ENCODE data around the gene SLC25A29.
"Not testable (repeated sequence)": the region's sequence is repeated elsewhere in the genome, so short reads cannot be mapped to it uniquely, and the experiment has no call there.

Gene SLC25A29

DNA sequence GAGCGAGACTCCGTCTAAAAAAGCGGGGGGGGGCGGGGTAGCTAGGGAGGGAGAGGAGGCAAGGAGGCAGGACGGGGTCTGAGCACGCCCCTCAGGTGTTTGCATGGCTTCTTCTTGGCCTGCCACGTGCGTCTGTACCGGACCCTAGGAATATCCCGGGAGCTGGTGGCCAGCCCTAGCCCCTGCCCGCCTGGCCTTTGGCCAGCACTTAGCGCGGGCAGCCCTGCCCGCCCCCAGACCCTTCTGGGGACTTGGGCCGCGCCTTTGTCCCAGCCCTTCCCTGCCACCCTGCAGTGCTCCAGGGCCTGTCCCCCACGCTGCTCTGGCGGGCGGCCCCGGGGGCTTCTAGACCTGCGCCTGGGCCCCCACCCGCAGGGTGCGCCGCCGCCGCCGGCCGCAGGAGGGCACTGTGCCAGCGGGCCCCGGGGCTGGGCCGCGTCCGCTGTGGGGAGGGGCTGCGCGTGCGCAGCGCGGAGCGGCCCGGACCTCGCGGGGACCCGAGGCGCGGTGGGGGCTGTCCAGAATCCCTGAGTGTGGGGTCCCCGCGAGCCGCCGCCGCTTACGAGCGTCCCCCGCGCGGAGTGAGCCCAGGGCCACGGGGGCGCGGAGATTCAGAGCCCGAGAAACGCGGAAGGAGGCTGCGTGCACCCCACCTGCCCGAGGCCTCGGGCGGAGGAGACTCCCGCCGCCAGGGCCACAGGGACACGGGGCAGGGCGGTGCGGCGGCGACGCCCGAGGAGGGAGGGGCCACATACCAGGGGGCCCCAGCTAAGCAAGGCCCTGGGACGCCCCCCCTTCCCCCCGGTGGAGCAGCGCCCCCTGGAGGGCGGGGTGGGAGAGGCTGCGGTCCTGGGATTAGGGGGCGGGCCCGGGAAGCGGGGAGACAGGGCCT, 21.0 kb downstream of the SLC25A29 start:
- under 1% methylated on average over 65 of the region's 82 CpGs for WGBS (ENCODE audit: insufficient coverage)
- Histone ChIP-seq H3K27ac (ENCODE audit: insufficient read depth in 1 of 2, low read depth in 1 of 2, low read length in 2 of 2, poor library complexity in 1 of 2, severe bottlenecking in 2 of 2) (peak overlapping the region; percentile 50 to 82), H3K36me3 (ENCODE audit: control insufficient read depth in 4 of 4, insufficient read depth in 4 of 4, low read length in 3 of 4) (peaks cover 5 to 42% (median 20%) of the 10 kb centered on the region in 4 experiments), H3K27me3 (replicated peaks in 2 of 5; ENCODE audit: control insufficient read depth in 4 of 5, insufficient read depth in 5 of 5, low read length in 4 of 5) (no peaks in the 10 kb centered on the region), H3K9me3 (ENCODE audit: control extremely low read depth in 1 of 5, control insufficient read depth in 4 of 5, insufficient read depth in 2 of 5, low read depth in 1 of 5, low read length in 4 of 5) (no peaks in the 10 kb centered on the region), H3K4me1 (ENCODE audit: control extremely low read depth in 1 of 4, control insufficient read depth in 4 of 4, insufficient read depth in 4 of 4, low read length in 3 of 4) (peaks cover 0 to 13% (median 11%) of the 10 kb centered on the region in 4 experiments), H3K4me3 (ENCODE audit: control insufficient read depth in 1 of 7, extremely low read depth in 1 of 7, insufficient read depth in 4 of 7, low read depth in 2 of 7, low read length in 6 of 7) (peak overlapping the region; percentile 56 to 84 (median 71))
- POLR2A ChIA-PET: interaction anchor here (0.6 to 1.5 kb wide), 3 partner anchors 11 to 20 kb away, joined by 3 to 5 read pairs (median 3); no protein-coding TSS in a partner anchor
- DNase-seq: peak; percentile 74 to 87 (median 85)
- CTCF ChIA-PET: interaction anchor here (0.7 to 6.6 kb wide), 22 partner anchors 9 to 304 kb away, joined by 3 to 59 read pairs (median 4); partner anchors contain the start of gene WDR25

DNA sequence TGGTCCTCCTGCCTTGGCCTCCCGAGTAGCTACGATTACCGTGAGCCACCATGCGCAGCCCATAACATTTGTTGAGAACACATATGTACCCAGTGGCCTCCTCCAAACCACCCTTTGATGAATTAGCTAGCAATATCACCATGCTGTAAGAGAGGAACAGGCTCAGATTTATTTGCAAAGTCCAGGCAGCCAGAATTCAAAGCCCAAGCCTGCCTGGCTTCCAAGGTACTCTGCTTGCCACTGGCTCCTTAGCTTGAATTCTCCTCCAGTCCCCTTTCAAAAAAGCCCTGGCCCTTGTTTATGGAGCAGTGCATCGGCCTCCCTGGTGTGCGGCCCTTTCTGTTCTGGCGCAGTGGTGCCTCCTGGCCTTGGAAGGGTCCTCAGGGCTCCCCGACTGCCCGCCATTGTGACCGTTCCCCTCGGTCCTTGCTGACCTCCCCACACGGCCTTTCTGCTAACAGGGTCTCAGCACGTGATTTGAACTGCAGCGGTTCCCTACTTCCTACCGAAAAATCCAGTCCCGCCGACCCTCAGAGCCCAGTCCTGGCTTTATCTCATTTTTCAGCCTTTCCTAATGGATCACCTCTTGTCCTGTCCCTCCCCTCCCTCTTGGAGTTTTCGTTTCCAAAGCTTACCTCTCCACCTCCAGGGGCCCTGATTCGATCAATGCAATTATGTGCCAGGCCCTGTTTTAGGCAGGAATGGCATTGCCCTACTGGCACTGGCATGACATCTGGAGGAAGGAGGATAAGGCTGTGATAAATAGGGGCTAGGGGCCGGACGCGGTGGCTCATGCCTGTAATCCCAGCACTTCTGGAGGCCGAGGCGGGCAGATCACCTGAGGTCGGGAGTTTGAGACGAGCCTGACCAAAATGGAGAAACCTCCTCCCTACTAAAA, 22.0 kb downstream of the SLC25A29 start:
- WGBS (ENCODE audit: insufficient coverage): 92% methylated on average over 20 of the region's 26 CpGs
- peak overlapping the region in 4 of 7 experiments; percentile 56 to 84 (median 78) for H3K4me3 ChIP-seq (ENCODE audit: control insufficient read depth in 1 of 7, extremely low read depth in 1 of 7, insufficient read depth in 4 of 7, low read depth in 2 of 7, low read length in 6 of 7)
- no peak overlapping the region for H3K27ac ChIP-seq (ENCODE audit: insufficient read depth in 1 of 2, low read depth in 1 of 2, low read length in 2 of 2, poor library complexity in 1 of 2, severe bottlenecking in 2 of 2)
- ChIA-PET CTCF (interaction anchor here (0.7 to 6.6 kb wide), 17 partner anchors 8 to 93 kb away, joined by 3 to 59 read pairs (median 4); partner anchors contain the start of gene WDR25), POLR2A (interaction anchor here (0.6 kb wide), 2 partner anchors 21 to 119 kb away, joined by 3 read pairs; no protein-coding TSS in a partner anchor)
- no peak for DNase-seq
- no peaks in the 10 kb centered on the region for H3K9me3 ChIP-seq (ENCODE audit: control extremely low read depth in 1 of 5, control insufficient read depth in 4 of 5, insufficient read depth in 2 of 5, low read depth in 1 of 5, low read length in 4 of 5)
- H3K36me3 ChIP-seq (ENCODE audit: control insufficient read depth in 4 of 4, insufficient read depth in 4 of 4, low read length in 3 of 4): peaks cover 5 to 40% (median 18%) of the 10 kb centered on the region in 4 experiments
- peaks cover under 1 to 19% (median 15%) of the 10 kb centered on the region in 4 experiments for H3K4me1 ChIP-seq (ENCODE audit: control extremely low read depth in 1 of 4, control insufficient read depth in 4 of 4, insufficient read depth in 4 of 4, low read length in 3 of 4)
- no peaks in the 10 kb centered on the region for H3K27me3 ChIP-seq (replicated peaks in 2 of 5; ENCODE audit: control insufficient read depth in 4 of 5, insufficient read depth in 5 of 5, low read length in 4 of 5)

DNA sequence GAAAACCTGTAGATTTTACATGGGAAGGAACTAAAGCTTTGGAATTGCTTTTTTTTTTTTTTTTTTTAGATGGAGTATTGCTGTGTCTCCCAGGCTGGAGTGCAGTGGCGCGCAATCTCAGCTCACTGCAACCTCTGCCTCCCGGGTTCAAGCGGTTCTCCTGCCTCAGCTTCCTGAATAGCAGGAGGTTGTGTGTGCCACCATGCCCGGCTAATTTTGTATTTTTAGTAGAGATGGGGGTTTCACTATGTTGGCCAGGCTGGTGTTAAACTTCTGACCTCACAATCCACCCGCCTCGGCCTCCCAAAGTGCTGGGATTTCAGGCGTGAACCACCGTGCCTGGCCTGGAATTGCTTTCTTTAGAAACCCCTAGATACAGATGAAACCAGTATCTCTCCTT, 22.8 kb downstream of the SLC25A29 start:
- not testable (repeated sequence) for H3K27me3 ChIP-seq (replicated peaks in 2 of 5; ENCODE audit: control insufficient read depth in 4 of 5, insufficient read depth in 5 of 5, low read length in 4 of 5); H3K9me3 ChIP-seq (ENCODE audit: control extremely low read depth in 1 of 5, control insufficient read depth in 4 of 5, insufficient read depth in 2 of 5, low read depth in 1 of 5, low read length in 4 of 5); DNase-seq; H3K27ac ChIP-seq (ENCODE audit: insufficient read depth in 1 of 2, low read depth in 1 of 2, low read length in 2 of 2, poor library complexity in 1 of 2, severe bottlenecking in 2 of 2); H3K4me3 ChIP-seq (ENCODE audit: control insufficient read depth in 1 of 7, extremely low read depth in 1 of 7, insufficient read depth in 4 of 7, low read depth in 2 of 7, low read length in 6 of 7)
- H3K4me1 ChIP-seq (ENCODE audit: control extremely low read depth in 1 of 4, control insufficient read depth in 4 of 4, insufficient read depth in 4 of 4, low read length in 3 of 4): peaks cover 5 to 27% (median 23%) of the 10 kb centered on the region in 4 experiments
- ChIA-PET POLR2A (interaction anchor here (0.6 kb wide), 1 partner anchor 118 kb away, joined by 3 read pairs; no protein-coding TSS in a partner anchor), CTCF (interaction anchor here (0.9 to 6.6 kb wide), 16 partner anchors 9 to 94 kb away, joined by 3 to 59 read pairs (median 7); partner anchors contain the start of gene WDR25)
- WGBS (ENCODE audit: insufficient coverage): 89% methylated on average over 5 of the region's 9 CpGs
- peaks cover 5 to 34% (median 12%) of the 10 kb centered on the region in 4 experiments for H3K36me3 ChIP-seq (ENCODE audit: control insufficient read depth in 4 of 4, insufficient read depth in 4 of 4, low read length in 3 of 4)

DNA sequence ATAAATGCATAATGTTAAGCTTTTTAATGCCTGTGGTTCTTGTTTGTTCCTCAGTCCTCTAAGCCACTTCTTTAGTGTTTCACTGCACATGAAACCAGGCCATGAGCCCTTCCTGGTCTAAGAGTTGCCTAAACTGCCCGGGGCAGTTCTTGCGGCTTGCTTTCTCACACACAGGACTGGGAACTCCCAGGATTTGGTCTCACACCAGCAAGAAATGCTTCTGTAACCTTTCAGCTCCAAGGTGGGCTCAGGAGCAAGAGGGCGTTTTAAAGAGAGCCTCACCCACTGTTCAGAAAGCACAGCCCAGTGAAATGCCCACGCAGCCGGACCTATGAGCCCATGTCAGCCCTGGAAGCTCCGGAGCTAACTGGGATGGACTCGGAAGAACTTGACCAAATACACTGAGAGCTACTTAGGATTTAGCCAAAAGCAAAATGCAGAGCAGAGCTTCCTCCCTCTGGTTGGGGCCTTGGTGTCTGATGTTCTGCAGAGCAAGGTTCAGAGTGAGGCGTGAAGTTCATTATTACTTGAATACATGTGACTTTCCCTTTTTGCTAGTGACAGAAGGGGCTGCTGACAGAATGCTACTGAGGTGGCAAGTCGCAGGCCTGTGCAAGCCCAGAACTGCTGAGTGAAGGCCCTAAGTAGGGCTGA, 23.4 kb downstream of the SLC25A29 start:
- Histone ChIP-seq H3K36me3 (ENCODE audit: control insufficient read depth in 4 of 4, insufficient read depth in 4 of 4, low read length in 3 of 4) (peaks cover 5 to 34% (median 12%) of the 10 kb centered on the region in 4 experiments), H3K27me3 (replicated peaks in 2 of 5; ENCODE audit: control insufficient read depth in 4 of 5, insufficient read depth in 5 of 5, low read length in 4 of 5) (no peaks in the 10 kb centered on the region), H3K27ac (ENCODE audit: insufficient read depth in 1 of 2, low read depth in 1 of 2, low read length in 2 of 2, poor library complexity in 1 of 2, severe bottlenecking in 2 of 2) (no peak overlapping the region), H3K9me3 (ENCODE audit: control extremely low read depth in 1 of 5, control insufficient read depth in 4 of 5, insufficient read depth in 2 of 5, low read depth in 1 of 5, low read length in 4 of 5) (no peaks in the 10 kb centered on the region), H3K4me3 (ENCODE audit: control insufficient read depth in 1 of 7, extremely low read depth in 1 of 7, insufficient read depth in 4 of 7, low read depth in 2 of 7, low read length in 6 of 7) (no peak overlapping the region), H3K4me1 (ENCODE audit: control extremely low read depth in 1 of 4, control insufficient read depth in 4 of 4, insufficient read depth in 4 of 4, low read length in 3 of 4) (peaks cover 5 to 30% (median 26%) of the 10 kb centered on the region in 4 experiments)
- no peak for DNase-seq
- ChIA-PET POLR2A (no interaction called here), CTCF (interaction anchor here (0.6 to 6.6 kb wide), 12 partner anchors 9 to 207 kb away, joined by 3 to 59 read pairs (median 5); no protein-coding TSS in a partner anchor)
- WGBS (ENCODE audit: insufficient coverage): 98% methylated on average over 9 of the region's 9 CpGs

- no peak overlapping the region for H3K4me3 ChIP-seq (ENCODE audit: control insufficient read depth in 1 of 7, extremely low read depth in 1 of 7, insufficient read depth in 4 of 7, low read depth in 2 of 7, low read length in 6 of 7)
- H3K9me3 ChIP-seq (ENCODE audit: control extremely low read depth in 1 of 5, control insufficient read depth in 4 of 5, insufficient read depth in 2 of 5, low read depth in 1 of 5, low read length in 4 of 5): no peaks in the 10 kb centered on the region
- no peak for DNase-seq
- no peak overlapping the region for H3K27ac ChIP-seq (ENCODE audit: insufficient read depth in 1 of 2, low read depth in 1 of 2, low read length in 2 of 2, poor library complexity in 1 of 2, severe bottlenecking in 2 of 2)
- WGBS (ENCODE audit: insufficient coverage): 96% methylated on average over 7 of the region's 7 CpGs
- POLR2A ChIA-PET: no interaction called here
- H3K36me3 ChIP-seq (ENCODE audit: control insufficient read depth in 4 of 4, insufficient read depth in 4 of 4, low read length in 3 of 4): peaks cover 9 to 36% (median 17%) of the 10 kb centered on the region in 4 experiments
- H3K4me1 ChIP-seq (ENCODE audit: control extremely low read depth in 1 of 4, control insufficient read depth in 4 of 4, insufficient read depth in 4 of 4, low read length in 3 of 4): peaks cover 5 to 30% (median 26%) of the 10 kb centered on the region in 4 experiments
- H3K27me3 ChIP-seq (replicated peaks in 2 of 5; ENCODE audit: control insufficient read depth in 4 of 5, insufficient read depth in 5 of 5, low read length in 4 of 5): no peaks in the 10 kb centered on the region
- CTCF ChIA-PET: interaction anchor here (0.9 to 6.6 kb wide), 8 partner anchors 10 to 40 kb away, joined by 3 to 59 read pairs (median 10); no protein-coding TSS in a partner anchor
Observed at GRCh38 chr14:100282083-100282350, 24.2 kb downstream of the SLC25A29 start.

- ChIA-PET POLR2A (no interaction called here), CTCF (interaction anchor here (1.2 to 4.8 kb wide), 5 partner anchors 9 to 39 kb away, joined by 4 to 28 read pairs (median 13); no protein-coding TSS in a partner anchor)
- DNase-seq: no peak
- Histone ChIP-seq H3K4me1 (ENCODE audit: control extremely low read depth in 1 of 4, control insufficient read depth in 4 of 4, insufficient read depth in 4 of 4, low read length in 3 of 4) (peaks cover 5 to 30% (median 26%) of the 10 kb centered on the region in 4 experiments), H3K27ac (ENCODE audit: insufficient read depth in 1 of 2, low read depth in 1 of 2, low read length in 2 of 2, poor library complexity in 1 of 2, severe bottlenecking in 2 of 2) (no peak overlapping the region), H3K9me3 (ENCODE audit: control extremely low read depth in 1 of 5, control insufficient read depth in 4 of 5, insufficient read depth in 2 of 5, low read depth in 1 of 5, low read length in 4 of 5) (no peaks in the 10 kb centered on the region), H3K27me3 (replicated peaks in 2 of 5; ENCODE audit: control insufficient read depth in 4 of 5, insufficient read depth in 5 of 5, low read length in 4 of 5) (no peaks in the 10 kb centered on the region), H3K4me3 (ENCODE audit: control insufficient read depth in 1 of 7, extremely low read depth in 1 of 7, insufficient read depth in 4 of 7, low read depth in 2 of 7, low read length in 6 of 7) (no peak overlapping the region), H3K36me3 (ENCODE audit: control insufficient read depth in 4 of 4, insufficient read depth in 4 of 4, low read length in 3 of 4) (peaks cover 8 to 40% (median 20%) of the 10 kb centered on the region in 4 experiments)
- 87% methylated on average over 10 of the region's 11 CpGs for WGBS (ENCODE audit: insufficient coverage)
Observed at GRCh38 chr14:100281286-100282082, 24.8 kb downstream of the SLC25A29 start.
